WTC11 (cell line): ENCODE data around the gene CST9L. TPM values are rescaled to one million over a fixed set of nuclear protein-coding genes. Genes with fewer than 3 reads are reported as not detected.

Experiments
- ATAC-seq: fragments of 200-7000 bp; cut with Tn5 transposase; 2 replicates; pipeline ENCODE4 v1.10.0; 2021; ENCODE audit warnings: mild to moderate bottlenecking, moderate library complexity
- CTCF ChIA-PET: fragments of 300-600 bp; sonication (Branson Sonifier 250); formaldehyde crosslinking; loops from one replicate; lab custom pipeline; 2021; ENCODE audit warnings: antibody characterized with exemption; lab: Charles Lee
- POLR2A ChIA-PET: fragments of 350-600 bp; sonication (Branson Sonifier 250); formaldehyde crosslinking; loops from one replicate; lab custom pipeline; 2021; ENCODE audit warnings: antibody characterized with exemption; lab: Charles Lee
- DNase-seq: peaks from one replicate; pipeline ENCODE4 v3.0.0; 2021; ENCODE audit warnings: low spot score
- H3K27ac Mint-ChIP-seq: 2 replicates; pipeline ENCODE4 v1.8.0; 2021; ENCODE audit warnings: mixed read lengths
- H3K27me3 Mint-ChIP-seq: 2 replicates; pipeline ENCODE4 v1.8.0; 2021; ENCODE audit warnings: low read depth, mild to moderate bottlenecking, moderate library complexity, mixed read lengths
- H3K36me3 Mint-ChIP-seq: 2 replicates; pipeline ENCODE4 v1.8.0; 2021; ENCODE audit warnings: mixed read lengths
- H3K4me1 Mint-ChIP-seq: 2 replicates; pipeline ENCODE4 v1.8.0; 2022; ENCODE audit warnings: mixed read lengths
- H3K4me3 Mint-ChIP-seq: 2 replicates; pipeline ENCODE4 v1.8.0; 2021; ENCODE audit warnings: mild to moderate bottlenecking, moderate library complexity, mixed read lengths
- H3K9me3 Mint-ChIP-seq: 2 replicates; pipeline ENCODE4 v1.8.0; 2021; ENCODE audit warnings: mixed read lengths
- ESRRA ChIP-seq: sonication (generic); formaldehyde crosslinking; IDR thresholded peaks from 2 replicates; pipeline ENCODE4 v1.8.1; 2022; ENCODE audit warnings: mild to moderate bottlenecking, missing genetic modification reagents, borderline replicate concordance
- ETV6 ChIP-seq: sonication (generic); formaldehyde crosslinking; IDR thresholded peaks from 2 replicates; pipeline ENCODE4 v1.8.1; 2022; ENCODE audit warnings: mild to moderate bottlenecking, missing genetic modification reagents
- GABPB1 ChIP-seq: sonication (generic); formaldehyde crosslinking; IDR thresholded peaks from 2 replicates; pipeline ENCODE4 v1.8.1; 2023; ENCODE audit warnings: mild to moderate bottlenecking, missing genetic modification reagents
- GTF2I ChIP-seq: fragments of 250-450 bp; sonication (Bioruptor Pico); conservative IDR thresholded peaks from 2 replicates; pipeline ENCODE4 v1.4.0; 2021; ENCODE audit warnings: mild to moderate bottlenecking
- IRF1 ChIP-seq: sonication (generic); formaldehyde crosslinking; IDR thresholded peaks from 2 replicates; pipeline ENCODE4 v1.8.0; 2023; ENCODE audit warnings: missing genetic modification reagents
- MAX ChIP-seq: sonication (generic); formaldehyde crosslinking; IDR thresholded peaks from 2 replicates; pipeline ENCODE4 v1.8.0; 2022; ENCODE audit warnings: mild to moderate bottlenecking, missing genetic modification reagents
- MLX ChIP-seq: sonication (generic); formaldehyde crosslinking; IDR thresholded peaks from 2 replicates; pipeline ENCODE4 v1.8.1; 2023; ENCODE audit warnings: mild to moderate bottlenecking, missing genetic modification reagents, moderate library complexity
- MXD4 ChIP-seq: fragments of 250-450 bp; sonication (Bioruptor Pico); IDR thresholded peaks from 2 replicates; pipeline ENCODE4 v1.8.0; 2021; ENCODE audit warnings: mild to moderate bottlenecking, moderate library complexity, borderline replicate concordance
- NFE2L1 ChIP-seq: sonication (generic); formaldehyde crosslinking; IDR thresholded peaks from 2 replicates; pipeline ENCODE4 v1.8.1; 2023; ENCODE audit warnings: missing genetic modification reagents
- NR2C2 ChIP-seq: sonication (generic); formaldehyde crosslinking; IDR thresholded peaks from 2 replicates; pipeline ENCODE4 v1.8.0; 2022; ENCODE audit warnings: mild to moderate bottlenecking, missing genetic modification reagents
- OVOL2 ChIP-seq: fragments of 250-450 bp; sonication (Bioruptor Pico); IDR thresholded peaks from 2 replicates; pipeline ENCODE4 v1.9.0; 2021; ENCODE audit warnings: mild to moderate bottlenecking, borderline replicate concordance
- PRRX2 ChIP-seq: fragments of 250-450 bp; sonication (Bioruptor Pico); IDR thresholded peaks from 2 replicates; pipeline ENCODE4 v1.8.0; 2021; ENCODE audit warnings: mild to moderate bottlenecking
- SP1 ChIP-seq: sonication (generic); formaldehyde crosslinking; conservative IDR thresholded peaks from 2 replicates; pipeline ENCODE4 v1.8.1; 2022; ENCODE audit warnings: missing genetic modification reagents
- ZNF138 ChIP-seq: sonication (generic); formaldehyde crosslinking; conservative IDR thresholded peaks from 2 replicates; pipeline ENCODE4 v1.8.1; 2022; ENCODE audit warnings: mild to moderate bottlenecking, moderate library complexity, missing genetic modification reagents
- ZNF232 ChIP-seq: sonication (generic); formaldehyde crosslinking; IDR thresholded peaks from 2 replicates; pipeline ENCODE4 v1.8.0; 2022; ENCODE audit warnings: mild to moderate bottlenecking, missing genetic modification reagents
- ZNF396 ChIP-seq: fragments of 250-450 bp; sonication (Bioruptor Pico); IDR thresholded peaks from 2 replicates; pipeline ENCODE4 v1.8.0; 2021; ENCODE audit warnings: mild to moderate bottlenecking, moderate library complexity, borderline replicate concordance
- ZNF416 ChIP-seq: fragments of 250-450 bp; sonication (Bioruptor Pico); IDR thresholded peaks from 2 replicates; pipeline ENCODE4 v1.9.0; 2021; ENCODE audit warnings: mild to moderate bottlenecking, inconsistent platforms
- ZNF512 ChIP-seq: sonication (generic); formaldehyde crosslinking; IDR thresholded peaks from 2 replicates; pipeline ENCODE4 v1.8.1; 2022; ENCODE audit warnings: missing genetic modification reagents, borderline replicate concordance
- total RNA-seq: library from RNA; stranded (reverse); gene quantifications from 3 replicates; pipeline ENCODE4 v1.2.3, GENCODE V29; 2021
- TF ChIP-seq, protein P1 (sequence below): sonication (generic); formaldehyde crosslinking; conservative IDR thresholded peaks from 2 replicates; pipeline ENCODE4 v1.8.1; 2023; ENCODE audit warnings: mild to moderate bottlenecking, low read depth, missing genetic modification reagents, moderate library complexity
- TF ChIP-seq, protein P2 (sequence below): fragments of 250-450 bp; sonication (Bioruptor Pico); IDR thresholded peaks from 2 replicates; pipeline ENCODE4 v1.9.0; 2021; ENCODE audit warnings: mild to moderate bottlenecking
- TF ChIP-seq, protein P3 (sequence below): fragments of 200-600 bp; IDR thresholded peaks from 2 replicates; pipeline ENCODE4 v1.8.0; 2022; ENCODE audit warnings: antibody characterized with exemption

Gene CST9L
- total RNA-seq, 1 experiment from 2014 or later: not detected

DNA sequence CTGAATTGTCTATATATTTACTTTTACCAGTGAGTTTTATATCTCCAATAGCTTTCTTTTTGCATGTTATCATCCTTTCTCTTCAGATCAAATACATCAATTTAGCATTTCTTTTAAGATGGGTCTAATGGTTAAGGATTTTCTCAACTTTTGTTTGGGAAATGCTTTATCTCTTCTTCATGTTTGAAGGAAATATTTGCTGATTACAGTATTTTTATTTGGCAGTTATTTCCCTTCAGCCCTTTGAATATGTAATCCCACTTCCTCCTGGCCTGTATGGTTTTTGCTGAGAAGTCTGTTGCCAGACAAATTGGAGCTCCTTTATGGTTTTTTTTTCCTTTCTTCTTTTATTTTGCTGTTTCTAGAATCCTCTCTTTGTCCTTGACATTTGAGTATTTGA lies 6.7 kb upstream of the CST9L start (continued):
- TF ChIP-seq ZNF396 (CRISPR knock-in tag) (no peak), ZNF232 (CRISPR knock-in tag) (no peak), ZNF512 (CRISPR knock-in tag) (no peak), OVOL2 (CRISPR knock-in tag) (no peak), MAX (no peak), ESRRA (CRISPR knock-in tag) (no peak), ZNF416 (CRISPR knock-in tag) (no peak)

DNA sequence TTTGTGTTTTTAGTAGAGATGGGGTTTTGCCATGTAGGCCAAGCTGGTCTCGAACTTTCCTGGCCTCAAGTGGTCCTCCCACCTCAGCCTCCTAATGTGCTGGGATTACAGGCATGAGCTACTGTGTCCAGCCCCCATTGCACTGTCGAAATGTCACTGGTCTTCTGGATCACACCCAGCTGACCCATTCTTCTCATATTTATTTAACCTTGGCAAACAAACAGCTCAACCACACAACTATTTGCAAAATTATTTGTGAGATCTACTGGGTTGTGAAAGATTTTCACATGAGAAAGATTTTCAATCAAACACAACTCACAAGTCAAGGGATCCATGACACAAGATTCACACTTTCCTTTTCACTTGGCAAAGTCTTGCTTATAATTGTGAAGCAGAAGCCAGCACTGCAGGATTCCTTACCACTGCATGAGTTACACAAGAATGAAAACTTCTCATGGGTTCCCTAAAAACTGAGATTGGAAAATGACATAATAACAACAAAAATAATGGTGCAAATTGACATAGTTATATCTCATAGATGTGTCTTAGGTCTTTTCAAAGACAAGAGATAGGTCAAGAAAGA lies 2.0 kb upstream of the CST9L start:
- Mint-ChIP-seq H3K36me3 (peaks cover 3% of the 10 kb centered on the region; the same call in 1 of the 2 replicates), H3K27me3 (no peaks in the 10 kb centered on the region; the same call in 1 of the 2 replicates), H3K4me3 (no peak overlapping the region), H3K9me3 (peaks cover 22% of the 10 kb centered on the region), H3K4me1 (no peaks in the 10 kb centered on the region), H3K27ac (no peak overlapping the region)
- ChIA-PET POLR2A (no interaction called here), CTCF (no interaction called here)
- TF ChIP-seq MLX (no peak), ZNF138 (CRISPR knock-in tag) (no peak)
- DNase-seq: no peak
- no peak for ATAC-seq

GRCh38 chr20:23569570-23569969 lies 1.3 kb upstream of the CST9L start:
- CTCF ChIA-PET: no interaction called here
- TF ChIP-seq MXD4: no peak
- no peak for TF ChIP-seq GTF2I (CRISPR knock-in tag)
- TF ChIP-seq NFE2L1 (CRISPR knock-in tag): no peak
- no peak for TF ChIP-seq IRF1 (CRISPR knock-in tag)
- no peak for TF ChIP-seq ZNF416 (CRISPR knock-in tag)
- TF ChIP-seq, protein P1, sequence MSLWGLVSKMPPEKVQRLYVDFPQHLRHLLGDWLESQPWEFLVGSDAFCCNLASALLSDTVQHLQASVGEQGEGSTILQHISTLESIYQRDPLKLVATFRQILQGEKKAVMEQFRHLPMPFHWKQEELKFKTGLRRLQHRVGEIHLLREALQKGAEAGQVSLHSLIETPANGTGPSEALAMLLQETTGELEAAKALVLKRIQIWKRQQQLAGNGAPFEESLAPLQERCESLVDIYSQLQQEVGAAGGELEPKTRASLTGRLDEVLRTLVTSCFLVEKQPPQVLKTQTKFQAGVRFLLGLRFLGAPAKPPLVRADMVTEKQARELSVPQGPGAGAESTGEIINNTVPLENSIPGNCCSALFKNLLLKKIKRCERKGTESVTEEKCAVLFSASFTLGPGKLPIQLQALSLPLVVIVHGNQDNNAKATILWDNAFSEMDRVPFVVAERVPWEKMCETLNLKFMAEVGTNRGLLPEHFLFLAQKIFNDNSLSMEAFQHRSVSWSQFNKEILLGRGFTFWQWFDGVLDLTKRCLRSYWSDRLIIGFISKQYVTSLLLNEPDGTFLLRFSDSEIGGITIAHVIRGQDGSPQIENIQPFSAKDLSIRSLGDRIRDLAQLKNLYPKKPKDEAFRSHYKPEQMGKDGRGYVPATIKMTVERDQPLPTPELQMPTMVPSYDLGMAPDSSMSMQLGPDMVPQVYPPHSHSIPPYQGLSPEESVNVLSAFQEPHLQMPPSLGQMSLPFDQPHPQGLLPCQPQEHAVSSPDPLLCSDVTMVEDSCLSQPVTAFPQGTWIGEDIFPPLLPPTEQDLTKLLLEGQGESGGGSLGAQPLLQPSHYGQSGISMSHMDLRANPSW: no peak
- TF ChIP-seq GABPB1: no peak
- no peak for TF ChIP-seq PRRX2 (CRISPR knock-in tag)
- TF ChIP-seq ETV6 (CRISPR knock-in tag): no peak
- no peak for TF ChIP-seq NR2C2 (CRISPR knock-in tag)
- TF ChIP-seq ZNF138 (CRISPR knock-in tag): no peak
- TF ChIP-seq, protein P2, sequence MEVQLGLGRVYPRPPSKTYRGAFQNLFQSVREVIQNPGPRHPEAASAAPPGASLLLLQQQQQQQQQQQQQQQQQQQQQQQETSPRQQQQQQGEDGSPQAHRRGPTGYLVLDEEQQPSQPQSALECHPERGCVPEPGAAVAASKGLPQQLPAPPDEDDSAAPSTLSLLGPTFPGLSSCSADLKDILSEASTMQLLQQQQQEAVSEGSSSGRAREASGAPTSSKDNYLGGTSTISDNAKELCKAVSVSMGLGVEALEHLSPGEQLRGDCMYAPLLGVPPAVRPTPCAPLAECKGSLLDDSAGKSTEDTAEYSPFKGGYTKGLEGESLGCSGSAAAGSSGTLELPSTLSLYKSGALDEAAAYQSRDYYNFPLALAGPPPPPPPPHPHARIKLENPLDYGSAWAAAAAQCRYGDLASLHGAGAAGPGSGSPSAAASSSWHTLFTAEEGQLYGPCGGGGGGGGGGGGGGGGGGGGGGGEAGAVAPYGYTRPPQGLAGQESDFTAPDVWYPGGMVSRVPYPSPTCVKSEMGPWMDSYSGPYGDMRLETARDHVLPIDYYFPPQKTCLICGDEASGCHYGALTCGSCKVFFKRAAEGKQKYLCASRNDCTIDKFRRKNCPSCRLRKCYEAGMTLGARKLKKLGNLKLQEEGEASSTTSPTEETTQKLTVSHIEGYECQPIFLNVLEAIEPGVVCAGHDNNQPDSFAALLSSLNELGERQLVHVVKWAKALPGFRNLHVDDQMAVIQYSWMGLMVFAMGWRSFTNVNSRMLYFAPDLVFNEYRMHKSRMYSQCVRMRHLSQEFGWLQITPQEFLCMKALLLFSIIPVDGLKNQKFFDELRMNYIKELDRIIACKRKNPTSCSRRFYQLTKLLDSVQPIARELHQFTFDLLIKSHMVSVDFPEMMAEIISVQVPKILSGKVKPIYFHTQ (CRISPR knock-in tag): no peak
- no peak for TF ChIP-seq SP1
- TF ChIP-seq, protein P3, sequence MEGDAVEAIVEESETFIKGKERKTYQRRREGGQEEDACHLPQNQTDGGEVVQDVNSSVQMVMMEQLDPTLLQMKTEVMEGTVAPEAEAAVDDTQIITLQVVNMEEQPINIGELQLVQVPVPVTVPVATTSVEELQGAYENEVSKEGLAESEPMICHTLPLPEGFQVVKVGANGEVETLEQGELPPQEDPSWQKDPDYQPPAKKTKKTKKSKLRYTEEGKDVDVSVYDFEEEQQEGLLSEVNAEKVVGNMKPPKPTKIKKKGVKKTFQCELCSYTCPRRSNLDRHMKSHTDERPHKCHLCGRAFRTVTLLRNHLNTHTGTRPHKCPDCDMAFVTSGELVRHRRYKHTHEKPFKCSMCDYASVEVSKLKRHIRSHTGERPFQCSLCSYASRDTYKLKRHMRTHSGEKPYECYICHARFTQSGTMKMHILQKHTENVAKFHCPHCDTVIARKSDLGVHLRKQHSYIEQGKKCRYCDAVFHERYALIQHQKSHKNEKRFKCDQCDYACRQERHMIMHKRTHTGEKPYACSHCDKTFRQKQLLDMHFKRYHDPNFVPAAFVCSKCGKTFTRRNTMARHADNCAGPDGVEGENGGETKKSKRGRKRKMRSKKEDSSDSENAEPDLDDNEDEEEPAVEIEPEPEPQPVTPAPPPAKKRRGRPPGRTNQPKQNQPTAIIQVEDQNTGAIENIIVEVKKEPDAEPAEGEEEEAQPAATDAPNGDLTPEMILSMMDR: no peak
- TF ChIP-seq, all 79 proteins: peak for 0
- no peaks in the 10 kb centered on the region for H3K4me1 Mint-ChIP-seq
- ATAC-seq (no peak), DNase-seq (no peak)
- peaks cover 22% of the 10 kb centered on the region for H3K9me3 Mint-ChIP-seq
- no peak overlapping the region for H3K4me3 Mint-ChIP-seq
- POLR2A ChIA-PET: no interaction called here
- H3K36me3 Mint-ChIP-seq: peaks cover 3% of the 10 kb centered on the region; the same call in 1 of the 2 replicates
- no peak overlapping the region for H3K27ac Mint-ChIP-seq
- peaks cover 4% of the 10 kb centered on the region for H3K27me3 Mint-ChIP-seq
